ENCODE measurements around the gene DNASE2B. TPM values are rescaled to one million over a fixed set of nuclear protein-coding genes. Genes with fewer than 3 reads are reported as not detected.

DNASE2B gene
- total RNA-seq, 2 donors from 2014 or later: not detected

- Mint-ChIP-seq H3K27ac (peak overlapping the region; percentile 45), H3K27me3 (ENCODE audit: low read depth) (no peaks in the 10 kb centered on the region), H3K36me3 (ENCODE audit: insufficient read depth in 2 of 2) (no peaks in the 10 kb centered on the region), H3K4me1 (ENCODE audit: low read depth) (peaks cover 14% of the 10 kb centered on the region), H3K9me3 (peaks cover 0 to 1% of the 10 kb centered on the region in 2 donors), H3K4me3 (no peak overlapping the region)
- ATAC-seq (replicated peaks in 1 of 2) (no peak), DNase-seq (no peak)
These were observed 34.7 kb upstream of the DNASE2B start for GRCh38 chr1:84363622-84364021.

- H3K4me3 Mint-ChIP-seq: no peak overlapping the region
- peaks cover 1 to 2% of the 10 kb centered on the region in 2 donors for H3K9me3 Mint-ChIP-seq
- H3K27me3 Mint-ChIP-seq (ENCODE audit: low read depth): no peaks in the 10 kb centered on the region
- peak; percentile 5 to 22 for DNase-seq
- ATAC-seq (replicated peaks in 1 of 2): peak; percentile 90 to 91
- H3K27ac Mint-ChIP-seq: no peak overlapping the region
- no peaks in the 10 kb centered on the region for H3K36me3 Mint-ChIP-seq (ENCODE audit: insufficient read depth in 2 of 2)
- peaks cover 14% of the 10 kb centered on the region for H3K4me1 Mint-ChIP-seq (ENCODE audit: low read depth)
These were observed 32.8 kb upstream of the DNASE2B start for GRCh38 chr1:84365225-84366221.

GRCh38 chr1:84366786-84367185 lies 31.5 kb upstream of the DNASE2B start:
- no peak overlapping the region for H3K4me3 Mint-ChIP-seq

GRCh38 chr1:84367219-84367618 lies 31.1 kb upstream of the DNASE2B start:
- H3K4me1 Mint-ChIP-seq (ENCODE audit: low read depth): peaks cover 14% of the 10 kb centered on the region
- no peaks in the 10 kb centered on the region for H3K27me3 Mint-ChIP-seq (ENCODE audit: low read depth)
- H3K36me3 Mint-ChIP-seq (ENCODE audit: insufficient read depth in 2 of 2): no peaks in the 10 kb centered on the region
- ATAC-seq (replicated peaks in 1 of 2) (no peak), DNase-seq (no peak)
- H3K9me3 Mint-ChIP-seq: peaks cover 1 to 2% of the 10 kb centered on the region in 2 donors
- H3K4me3 Mint-ChIP-seq: no peak overlapping the region
- H3K27ac Mint-ChIP-seq: no peak overlapping the region

More at GRCh38 chr1:84366786-84367185, 31.5 kb upstream of the DNASE2B start:
- no peaks in the 10 kb centered on the region for H3K36me3 Mint-ChIP-seq (ENCODE audit: insufficient read depth in 2 of 2)
- no peak overlapping the region for H3K27ac Mint-ChIP-seq
- no peak for ATAC-seq (replicated peaks in 1 of 2)
- DNase-seq: no peak
- peaks cover 1 to 2% of the 10 kb centered on the region in 2 donors for H3K9me3 Mint-ChIP-seq
- H3K27me3 Mint-ChIP-seq (ENCODE audit: low read depth): no peaks in the 10 kb centered on the region
- peaks cover 14% of the 10 kb centered on the region for H3K4me1 Mint-ChIP-seq (ENCODE audit: low read depth)

GRCh38 chr1:84368441-84368840 lies 29.8 kb upstream of the DNASE2B start:
- no peaks in the 10 kb centered on the region for H3K36me3 Mint-ChIP-seq (ENCODE audit: insufficient read depth in 2 of 2)
- no peak overlapping the region for H3K27ac Mint-ChIP-seq
- ATAC-seq (replicated peaks in 1 of 2) (no peak), DNase-seq (no peak)
- peaks cover 9% of the 10 kb centered on the region for H3K4me1 Mint-ChIP-seq (ENCODE audit: low read depth)
- H3K4me3 Mint-ChIP-seq: no peak overlapping the region
- H3K9me3 Mint-ChIP-seq: peaks cover 2 to 3% of the 10 kb centered on the region in 2 donors
- H3K27me3 Mint-ChIP-seq (ENCODE audit: low read depth): no peaks in the 10 kb centered on the region

- H3K4me1 Mint-ChIP-seq (ENCODE audit: low read depth): peaks cover 8% of the 10 kb centered on the region
- H3K9me3 Mint-ChIP-seq: peaks cover 2 to 3% of the 10 kb centered on the region in 2 donors
- H3K27me3 Mint-ChIP-seq (ENCODE audit: low read depth): no peaks in the 10 kb centered on the region
- no peak overlapping the region for H3K27ac Mint-ChIP-seq
- no peak overlapping the region for H3K4me3 Mint-ChIP-seq
- DNase-seq (no peak), ATAC-seq (replicated peaks in 1 of 2) (no peak)
- no peaks in the 10 kb centered on the region for H3K36me3 Mint-ChIP-seq (ENCODE audit: insufficient read depth in 2 of 2)
These were observed 28.0 kb upstream of the DNASE2B start for GRCh38 chr1:84370266-84370665.

GRCh38 chr1:84370831-84371394 lies 27.4 kb upstream of the DNASE2B start:
- H3K27me3 Mint-ChIP-seq (ENCODE audit: low read depth): no peaks in the 10 kb centered on the region
- DNase-seq (no peak), ATAC-seq (replicated peaks in 1 of 2) (no peak)
- no peaks in the 10 kb centered on the region for H3K36me3 Mint-ChIP-seq (ENCODE audit: insufficient read depth in 2 of 2)
- no peak overlapping the region for H3K4me3 Mint-ChIP-seq
- H3K9me3 Mint-ChIP-seq: peaks cover 2 to 3% of the 10 kb centered on the region in 2 donors
- no peak overlapping the region for H3K27ac Mint-ChIP-seq
- H3K4me1 Mint-ChIP-seq (ENCODE audit: low read depth): peaks cover 2% of the 10 kb centered on the region

GRCh38 chr1:84373436-84374141 lies 24.7 kb upstream of the DNASE2B start:
- Mint-ChIP-seq H3K27me3 (ENCODE audit: low read depth) (no peaks in the 10 kb centered on the region), H3K27ac (no peak overlapping the region), H3K9me3 (peaks cover 2% of the 10 kb centered on the region in 2 donors), H3K4me1 (ENCODE audit: low read depth) (no peaks in the 10 kb centered on the region), H3K4me3 (no peak overlapping the region), H3K36me3 (ENCODE audit: insufficient read depth in 2 of 2) (no peaks in the 10 kb centered on the region)
- ATAC-seq (replicated peaks in 1 of 2): no peak
- DNase-seq: no peak

- no peak for ATAC-seq (replicated peaks in 1 of 2)
- no peak overlapping the region for H3K27ac Mint-ChIP-seq
- no peaks in the 10 kb centered on the region for H3K4me1 Mint-ChIP-seq (ENCODE audit: low read depth)
These were observed 23.1 kb upstream of the DNASE2B start for GRCh38 chr1:84374991-84375696.

GRCh38 chr1:84376000-84376910 lies 22.0 kb upstream of the DNASE2B start:
- no peak for ATAC-seq (replicated peaks in 1 of 2)
- no peak overlapping the region for H3K27ac Mint-ChIP-seq

More at GRCh38 chr1:84374991-84375696, 23.1 kb upstream of the DNASE2B start:
- Mint-ChIP-seq H3K9me3 (peaks cover 0 to 2% of the 10 kb centered on the region in 2 donors), H3K27me3 (ENCODE audit: low read depth) (no peaks in the 10 kb centered on the region), H3K4me3 (no peak overlapping the region), H3K36me3 (ENCODE audit: insufficient read depth in 2 of 2) (no peaks in the 10 kb centered on the region)
- no peak for DNase-seq

GRCh38 chr1:84377480-84378095 lies 20.7 kb upstream of the DNASE2B start:
- H3K27me3 Mint-ChIP-seq (ENCODE audit: low read depth): peaks cover 2% of the 10 kb centered on the region
- DNase-seq (no peak), ATAC-seq (replicated peaks in 1 of 2) (no peak)
- H3K4me1 Mint-ChIP-seq (ENCODE audit: low read depth): no peaks in the 10 kb centered on the region
- H3K4me3 Mint-ChIP-seq: no peak overlapping the region
- H3K9me3 Mint-ChIP-seq: no peaks in the 10 kb centered on the region
- no peaks in the 10 kb centered on the region for H3K36me3 Mint-ChIP-seq (ENCODE audit: insufficient read depth in 2 of 2)
- no peak overlapping the region for H3K27ac Mint-ChIP-seq

More at GRCh38 chr1:84376000-84376910, 22.0 kb upstream of the DNASE2B start:
- DNase-seq: no peak
- no peaks in the 10 kb centered on the region for H3K36me3 Mint-ChIP-seq (ENCODE audit: insufficient read depth in 2 of 2)
- H3K27me3 Mint-ChIP-seq (ENCODE audit: low read depth): no peaks in the 10 kb centered on the region
- H3K4me3 Mint-ChIP-seq: no peak overlapping the region
- H3K9me3 Mint-ChIP-seq: peaks cover 0 to 2% of the 10 kb centered on the region in 2 donors
- no peaks in the 10 kb centered on the region for H3K4me1 Mint-ChIP-seq (ENCODE audit: low read depth)

Measured in activated T-cell treated with anti-CD3 and anti-CD28 coated beads, Interleukin-2, amount 50 U/mL, for 72 hours (primary cell).